Activated naive CD8-positive, alpha-beta T cell treated with anti-CD3 and anti-CD28 coated beads for 36 hours (primary cell): Measurements from ENCODE around the gene LRRC23. TPM values are rescaled to one million over a fixed set of nuclear protein-coding genes. Genes with fewer than 3 reads are reported as not detected.
"Not testable (repeated sequence)": the region's sequence is repeated elsewhere in the genome, so short reads cannot be mapped to it uniquely, and the experiment has no call there.

ENCODE experiments used
- DNase-seq: peaks from one replicate; pipeline ENCODE4 v3.0.0; 2021
- H3K27ac Mint-ChIP-seq: one replicate; pipeline ENCODE4 v1.8.0; 2022; ENCODE audit warnings: mild to moderate bottlenecking, moderate library complexity, mixed read lengths
- H3K27me3 Mint-ChIP-seq: one replicate; pipeline ENCODE4 v1.8.0; 2022; ENCODE audit warnings: mild to moderate bottlenecking, mixed read lengths
- H3K36me3 Mint-ChIP-seq: one replicate; pipeline ENCODE4 v1.8.0; 2021; ENCODE audit warnings: mild to moderate bottlenecking, mixed read lengths
- H3K4me1 Mint-ChIP-seq: one replicate; pipeline ENCODE4 v1.8.0; 2021; ENCODE audit warnings: mixed read lengths
- H3K4me3 Mint-ChIP-seq: one replicate; pipeline ENCODE4 v1.8.0; 2022; ENCODE audit warnings: mild to moderate bottlenecking, moderate library complexity, mixed read lengths
- H3K9me3 Mint-ChIP-seq: one replicate; pipeline ENCODE4 v1.8.0; 2022; ENCODE audit warnings: mixed read lengths
- total RNA-seq, 2 experiments: library from RNA; stranded (reverse); gene quantifications; one replicate each; pipeline ENCODE4 v1.2.3, GENCODE V29; 2021

Gene LRRC23
- total RNA-seq, 2 experiments from 2014 or later, result 3.0 to 4.1 TPM

GRCh38 chr12:6869049-6870021 is 35.3 kb upstream of the LRRC23 start:
- H3K27ac Mint-ChIP-seq, result peak overlapping the region; percentile 95
- H3K9me3 Mint-ChIP-seq, result no peaks in the 10 kb centered on the region
- H3K36me3 Mint-ChIP-seq, result peaks cover 59% of the 10 kb centered on the region
- peak overlapping the region; percentile 90 for H3K4me3 Mint-ChIP-seq
- peak; percentile 80 for DNase-seq
- no peaks in the 10 kb centered on the region for H3K27me3 Mint-ChIP-seq
- H3K4me1 Mint-ChIP-seq, result peaks cover 65% of the 10 kb centered on the region

DNA sequence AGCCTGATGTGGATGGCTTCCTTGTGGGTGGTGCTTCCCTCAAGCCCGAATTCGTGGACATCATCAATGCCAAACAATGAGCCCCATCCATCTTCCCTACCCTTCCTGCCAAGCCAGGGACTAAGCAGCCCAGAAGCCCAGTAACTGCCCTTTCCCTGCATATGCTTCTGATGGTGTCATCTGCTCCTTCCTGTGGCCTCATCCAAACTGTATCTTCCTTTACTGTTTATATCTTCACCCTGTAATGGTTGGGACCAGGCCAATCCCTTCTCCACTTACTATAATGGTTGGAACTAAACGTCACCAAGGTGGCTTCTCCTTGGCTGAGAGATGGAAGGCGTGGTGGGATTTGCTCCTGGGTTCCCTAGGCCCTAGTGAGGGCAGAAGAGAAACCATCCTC is 34.3 kb upstream of the LRRC23 start:
- Mint-ChIP-seq H3K27ac (peak overlapping the region; percentile 95), H3K4me3 (peak overlapping the region; percentile 90), H3K4me1 (peaks cover 65% of the 10 kb centered on the region), H3K36me3 (peaks cover 56% of the 10 kb centered on the region)
- H3K27me3 Mint-ChIP-seq, H3K9me3 Mint-ChIP-seq, DNase-seq: not testable (repeated sequence)

GRCh38 chr12:6871052-6871957 is 33.3 kb upstream of the LRRC23 start:
- peaks cover 56% of the 10 kb centered on the region for H3K4me1 Mint-ChIP-seq

DNA sequence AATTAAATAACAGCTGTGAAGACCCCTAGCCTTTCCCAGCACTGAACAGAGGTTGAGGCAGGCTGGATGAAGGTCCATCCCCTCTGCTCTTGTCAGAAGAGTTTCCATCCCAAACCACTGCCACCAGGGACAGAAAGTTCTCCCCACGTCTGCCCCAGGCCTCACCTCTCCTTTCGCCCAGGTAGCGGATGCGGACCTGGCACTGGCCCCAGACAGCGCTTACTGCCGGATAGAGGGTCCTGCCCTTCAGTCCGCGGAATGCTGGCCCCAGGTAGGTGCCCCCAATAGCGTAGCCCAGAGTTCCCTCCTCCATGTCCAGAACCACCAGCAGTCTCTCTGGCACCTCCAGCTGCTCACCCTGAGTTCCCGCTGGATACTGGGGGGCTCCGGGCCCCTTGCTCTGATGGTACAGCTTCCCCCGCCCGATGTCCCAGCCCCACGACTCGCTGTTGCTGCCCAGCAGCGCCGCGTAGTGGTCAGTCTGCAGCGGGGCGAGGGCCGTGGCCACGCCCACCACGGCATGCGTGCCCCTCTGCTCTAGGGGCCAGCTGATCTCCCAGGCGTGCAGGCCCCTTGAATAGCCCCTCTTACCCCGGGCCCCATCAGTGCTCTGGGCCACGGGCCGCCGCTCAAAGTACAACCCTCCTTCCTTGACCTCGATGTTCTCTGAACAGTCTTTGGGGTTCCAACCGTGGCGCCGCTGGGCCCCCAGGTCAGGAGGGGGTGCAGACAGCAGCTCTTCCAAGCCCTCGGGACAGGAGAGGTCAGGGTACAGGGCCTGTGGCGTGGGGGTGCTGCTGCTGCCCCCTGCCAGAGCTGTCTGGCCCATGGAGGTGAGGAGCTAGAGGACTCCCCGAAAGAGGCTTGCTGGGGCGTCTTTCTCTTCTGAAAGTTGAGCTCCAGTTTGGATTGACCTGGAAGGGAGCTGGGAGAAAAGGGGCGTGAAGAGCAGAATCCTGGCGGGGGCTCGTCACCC is 32.3 kb upstream of the LRRC23 start:
- Mint-ChIP-seq H3K4me1 (peaks cover 48% of the 10 kb centered on the region), H3K4me3 (peak overlapping the region; percentile 90)

More at GRCh38 chr12:6871052-6871957, 33.3 kb upstream of the LRRC23 start:
- H3K27me3 Mint-ChIP-seq, result no peaks in the 10 kb centered on the region
- peak overlapping the region; percentile 90 for H3K4me3 Mint-ChIP-seq
- no peaks in the 10 kb centered on the region for H3K9me3 Mint-ChIP-seq
- H3K36me3 Mint-ChIP-seq, result peaks cover 59% of the 10 kb centered on the region
- H3K27ac Mint-ChIP-seq, result peak overlapping the region; percentile 95
- DNase-seq, result peak; percentile 56

DNA sequence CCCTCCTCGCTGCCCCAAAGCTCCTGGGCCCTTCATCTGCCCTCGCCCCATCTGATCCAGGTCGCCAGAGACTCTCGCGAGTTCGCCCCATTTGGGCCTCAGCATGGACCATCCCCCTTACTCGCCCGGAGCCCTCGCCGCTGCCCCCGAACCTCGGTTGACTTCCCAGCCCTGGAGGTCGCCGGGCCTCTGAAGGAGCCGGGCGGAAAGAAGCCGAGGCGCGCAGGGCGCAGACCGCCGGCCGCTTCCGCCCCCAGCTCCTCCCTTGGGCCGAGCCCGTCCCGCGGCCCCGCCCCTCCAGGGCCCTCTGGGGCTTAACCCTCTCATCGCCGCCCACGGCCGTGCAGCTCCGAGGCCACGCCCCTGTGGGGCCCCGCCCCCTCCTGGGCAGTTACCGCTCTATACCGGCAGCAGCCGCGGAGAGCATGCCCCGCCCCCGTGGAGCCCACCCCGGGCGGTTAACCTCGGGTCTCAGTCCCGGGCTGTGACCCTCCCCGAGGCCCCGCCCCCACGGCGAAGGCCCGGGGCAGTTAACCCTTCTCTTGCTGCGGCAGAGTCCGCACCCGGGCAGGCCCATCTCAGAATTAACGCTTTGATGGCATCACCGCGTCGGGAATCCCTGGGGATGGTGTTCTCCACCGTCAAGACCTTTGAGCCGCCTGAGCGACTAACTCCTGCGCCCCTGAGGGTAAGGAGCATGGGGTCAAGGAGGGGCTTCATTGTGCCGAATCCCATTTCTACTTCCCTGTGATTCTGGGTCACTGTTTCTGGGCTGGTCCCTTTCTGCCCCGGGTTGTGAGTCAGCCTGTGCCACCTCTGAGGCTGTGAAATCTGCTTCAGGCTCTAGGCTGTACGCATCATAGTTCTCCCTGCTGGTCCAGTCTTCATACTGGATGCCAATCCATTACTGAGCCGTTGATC is 31.3 kb upstream of the LRRC23 start, which contains the start of gene SPSB2:
Gene SPSB2, minus strand, starts transcription at position 210 of the 921 bp plus-strand sequence. CDS start 402 bp downstream, outside the sequence.
- no peaks in the 10 kb centered on the region for H3K27me3 Mint-ChIP-seq
- H3K4me1 Mint-ChIP-seq, result peaks cover 48% of the 10 kb centered on the region
- peak within 1 kb of the TSS; percentile 95 for H3K27ac Mint-ChIP-seq
- peak within 1 kb of the TSS; percentile 90 for H3K4me3 Mint-ChIP-seq
- H3K9me3 Mint-ChIP-seq, result no peaks in the 10 kb centered on the region
- peaks cover 59% of the 10 kb centered on the region for H3K36me3 Mint-ChIP-seq
- peak; percentile 100 for DNase-seq

More for the DNA sequence above, 32.3 kb upstream of the LRRC23 start:
- H3K27me3 Mint-ChIP-seq, result no peaks in the 10 kb centered on the region
- peak; percentile 89 for DNase-seq
- H3K27ac Mint-ChIP-seq, result peak overlapping the region; percentile 95
- no peaks in the 10 kb centered on the region for H3K9me3 Mint-ChIP-seq
- H3K36me3 Mint-ChIP-seq, result peaks cover 63% of the 10 kb centered on the region

- DNase-seq, H3K27me3 Mint-ChIP-seq, H3K9me3 Mint-ChIP-seq: not testable (repeated sequence)
- H3K36me3 Mint-ChIP-seq, result peaks cover 53% of the 10 kb centered on the region
- peak overlapping the region; percentile 79 for H3K27ac Mint-ChIP-seq
- peaks cover 42% of the 10 kb centered on the region for H3K4me1 Mint-ChIP-seq
- peak overlapping the region; percentile 90 for H3K4me3 Mint-ChIP-seq
Measured at GRCh38 chr12:6874015-6874368, 30.6 kb upstream of the LRRC23 start.

GRCh38 chr12:6879824-6880223 is 24.8 kb upstream of the LRRC23 start:
- H3K4me1 Mint-ChIP-seq, H3K4me3 Mint-ChIP-seq, H3K27me3 Mint-ChIP-seq, H3K9me3 Mint-ChIP-seq, DNase-seq: not testable (repeated sequence)
- H3K36me3 Mint-ChIP-seq, result peaks cover 17% of the 10 kb centered on the region
- H3K27ac Mint-ChIP-seq, result peak overlapping the region; percentile 42

GRCh38 chr12:6883252-6883651 is 21.4 kb upstream of the LRRC23 start:
- Mint-ChIP-seq H3K27ac (no peak overlapping the region), H3K4me3 (no peak overlapping the region), H3K4me1 (no peaks in the 10 kb centered on the region), H3K36me3 (peaks cover 5% of the 10 kb centered on the region), H3K9me3 (no peaks in the 10 kb centered on the region), H3K27me3 (no peaks in the 10 kb centered on the region)
- DNase-seq, result no peak

DNA sequence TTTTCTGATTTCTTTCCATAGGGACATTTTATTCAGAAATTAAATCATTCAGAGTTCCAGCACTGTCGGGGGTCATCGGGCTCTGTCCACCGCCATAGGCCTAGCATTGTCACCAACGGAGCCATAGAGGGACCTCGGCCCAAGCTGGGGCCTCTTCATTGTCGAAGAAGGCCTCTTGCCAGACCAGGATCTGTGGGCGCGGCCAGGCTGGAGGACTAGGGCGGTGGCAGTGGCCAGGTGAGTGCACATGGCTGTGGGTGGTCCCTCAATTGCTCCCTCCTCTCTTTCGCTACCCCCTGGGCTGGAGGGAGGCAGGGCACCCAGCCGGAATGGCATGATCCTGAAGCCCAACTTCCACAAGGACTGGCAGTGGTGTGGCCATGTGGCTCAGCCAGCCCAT is 20.9 kb upstream of the LRRC23 start:
- Mint-ChIP-seq H3K36me3 (peaks cover 5% of the 10 kb centered on the region), H3K9me3 (no peaks in the 10 kb centered on the region), H3K4me1 (no peaks in the 10 kb centered on the region), H3K4me3 (no peak overlapping the region), H3K27ac (no peak overlapping the region), H3K27me3 (no peaks in the 10 kb centered on the region)
- no peak for DNase-seq

DNA sequence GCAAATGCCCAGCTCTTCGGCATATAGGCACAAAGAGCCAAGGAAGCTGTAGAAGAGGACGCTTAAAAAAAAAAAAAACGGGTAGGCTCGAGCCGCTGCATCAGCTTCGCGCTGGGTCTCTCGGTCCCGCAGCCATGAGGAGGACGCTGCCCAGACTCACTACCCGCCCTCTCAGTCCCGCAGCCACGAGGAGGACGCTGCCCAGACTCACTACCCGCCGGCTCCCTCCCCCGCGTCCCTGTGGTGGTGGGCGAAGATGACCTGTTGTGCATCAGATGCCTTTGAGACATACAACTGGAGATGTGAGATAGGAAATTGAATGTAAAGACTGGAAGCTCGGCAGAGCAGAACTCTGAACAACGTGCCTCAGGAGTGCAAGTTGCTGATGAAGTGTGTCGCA is 20.1 kb upstream of the LRRC23 start:
- Mint-ChIP-seq H3K4me3 (no peak overlapping the region), H3K27ac (no peak overlapping the region), H3K36me3 (peaks cover 5% of the 10 kb centered on the region), H3K4me1 (no peaks in the 10 kb centered on the region), H3K9me3 (no peaks in the 10 kb centered on the region), H3K27me3 (no peaks in the 10 kb centered on the region)
- DNase-seq, result no peak

GRCh38 chr12:6886206-6886999 is 18.2 kb upstream of the LRRC23 start:
- H3K9me3 Mint-ChIP-seq, H3K27ac Mint-ChIP-seq, H3K4me1 Mint-ChIP-seq, DNase-seq, H3K4me3 Mint-ChIP-seq, H3K27me3 Mint-ChIP-seq, H3K36me3 Mint-ChIP-seq: not testable (repeated sequence)

GRCh38 chr12:6887460-6887859 is 17.2 kb upstream of the LRRC23 start:
- H3K27ac Mint-ChIP-seq, result no peak overlapping the region
- H3K36me3 Mint-ChIP-seq, result peaks cover 5% of the 10 kb centered on the region
- no peak overlapping the region for H3K4me3 Mint-ChIP-seq
- H3K4me1 Mint-ChIP-seq, result peaks cover 16% of the 10 kb centered on the region
- no peaks in the 10 kb centered on the region for H3K9me3 Mint-ChIP-seq
- no peaks in the 10 kb centered on the region for H3K27me3 Mint-ChIP-seq
- DNase-seq, result no peak

DNA sequence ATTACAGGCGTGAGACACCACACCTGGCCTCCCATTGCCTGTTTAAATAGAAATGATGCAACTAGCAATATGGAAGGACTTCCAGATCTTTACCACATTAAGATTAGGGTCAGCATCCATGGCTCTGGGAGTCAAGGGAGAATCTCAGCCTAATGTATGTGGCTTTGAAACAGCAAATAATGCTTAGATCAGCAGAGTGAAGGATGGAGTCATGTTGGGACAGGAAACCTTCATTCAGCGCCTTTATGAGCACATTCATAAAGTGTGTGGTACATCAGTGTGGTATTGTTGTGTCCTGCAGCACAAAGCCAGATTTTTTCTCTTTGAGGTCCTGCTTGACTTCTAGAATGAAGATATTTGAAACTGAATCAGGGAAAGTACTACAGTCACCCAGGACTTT is 16.3 kb upstream of the LRRC23 start:
- H3K36me3 Mint-ChIP-seq, result peaks cover 3% of the 10 kb centered on the region
- no peaks in the 10 kb centered on the region for H3K9me3 Mint-ChIP-seq

More for the DNA sequence above, 16.3 kb upstream of the LRRC23 start:
- Mint-ChIP-seq H3K4me1 (peaks cover 19% of the 10 kb centered on the region), H3K4me3 (no peak overlapping the region), H3K27ac (no peak overlapping the region), H3K27me3 (no peaks in the 10 kb centered on the region)
- no peak for DNase-seq
